GM18505 (cell line): ENCODE measurements around the gene PRDM16.
"Not testable (repeated sequence)": the region's sequence is repeated elsewhere in the genome, so short reads cannot be mapped to it uniquely, and the experiment has no call there.

Experiments used
- ATAC-seq: cut with Tn5 transposase; IDR thresholded peaks from one replicate; pipeline ENCODE4 v1.9.1; 2021; ENCODE audit not compliant: unreplicated experiment
- POLR2A ChIP-seq: IDR thresholded peaks from 4 replicates; pipeline ENCODE4 v1.6.1; 2011; ENCODE audit warnings: borderline replicate concordance; ENCODE audit not compliant: insufficient read depth, insufficient read length; ENCODE audit errors: extremely low read depth

The PRDM16 gene

DNA sequence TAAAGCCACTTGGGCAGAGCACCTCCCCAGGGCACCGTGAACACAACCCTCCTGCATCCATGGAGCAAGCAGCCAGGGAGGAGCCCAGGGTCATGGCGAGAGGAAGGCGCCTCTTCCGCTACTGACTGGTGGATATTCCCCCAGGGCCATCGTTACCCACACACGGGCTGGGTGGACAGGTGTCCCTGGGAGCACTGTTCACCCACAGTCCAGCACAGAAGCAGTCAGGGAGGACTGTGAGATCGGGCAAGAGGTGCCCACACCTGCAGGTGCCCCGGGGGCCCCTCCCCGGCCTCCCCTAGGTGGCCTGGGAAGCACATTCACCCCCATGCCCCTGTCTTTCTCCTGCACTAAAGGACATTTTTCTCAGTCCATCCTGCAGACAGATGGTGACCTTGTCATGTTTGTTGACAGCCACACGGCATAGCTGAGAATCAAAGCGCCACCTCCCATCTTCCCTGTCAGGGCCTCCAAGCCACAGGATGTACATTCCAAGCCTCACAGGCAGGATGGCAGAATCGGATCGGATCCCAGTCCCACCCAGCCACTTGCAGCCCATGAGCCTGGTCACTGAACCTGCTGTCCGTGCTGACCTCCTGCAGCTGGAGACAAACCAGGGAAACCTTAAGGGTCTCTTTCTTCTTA lies 160.2 kb downstream of the PRDM16 start:
- no peak for TF ChIP-seq POLR2A
- no peak for ATAC-seq

DNA sequence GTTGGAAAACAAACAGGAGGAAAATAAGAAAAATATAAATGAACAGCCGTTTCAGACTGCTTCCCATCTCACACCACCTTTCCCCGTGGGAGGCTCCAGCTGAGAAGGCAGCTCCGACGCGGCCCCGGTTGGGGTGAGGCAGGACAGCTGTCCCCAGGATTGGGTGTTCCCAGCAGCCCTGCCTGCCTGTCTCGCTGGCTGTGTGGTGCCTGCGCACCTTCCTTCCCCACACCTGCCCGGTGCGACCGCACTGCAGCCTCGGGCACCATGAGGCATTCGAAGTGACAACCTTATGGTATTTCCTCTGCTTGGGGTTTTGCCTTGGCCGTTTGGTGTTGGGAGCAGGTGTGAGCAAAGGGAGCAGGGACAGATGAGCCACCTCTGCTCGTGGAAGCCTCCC lies 161.6 kb downstream of the PRDM16 start:
- no peak for TF ChIP-seq POLR2A
- no peak for ATAC-seq

DNA sequence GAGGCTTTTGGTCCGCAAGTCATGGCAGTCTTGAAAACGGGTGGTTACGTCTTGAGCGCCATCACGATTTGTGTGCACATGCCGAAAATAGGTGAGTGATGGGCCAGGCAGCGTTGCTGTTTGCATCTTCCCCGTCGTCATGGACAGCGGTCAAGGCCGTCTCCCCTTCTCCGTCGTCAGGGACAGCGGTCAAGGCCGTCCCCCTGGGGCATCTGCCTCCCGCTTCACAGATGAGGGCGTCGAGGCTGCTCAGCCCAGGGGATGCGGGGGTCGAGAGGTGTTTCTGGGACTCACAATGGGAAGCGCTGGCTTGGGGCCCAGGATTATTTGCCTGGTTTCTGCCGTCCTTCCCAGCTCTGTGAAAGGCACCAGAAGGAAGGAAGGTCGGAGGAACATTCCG lies 162.2 kb downstream of the PRDM16 start:
- no peak for TF ChIP-seq POLR2A
- ATAC-seq, result no peak

DNA sequence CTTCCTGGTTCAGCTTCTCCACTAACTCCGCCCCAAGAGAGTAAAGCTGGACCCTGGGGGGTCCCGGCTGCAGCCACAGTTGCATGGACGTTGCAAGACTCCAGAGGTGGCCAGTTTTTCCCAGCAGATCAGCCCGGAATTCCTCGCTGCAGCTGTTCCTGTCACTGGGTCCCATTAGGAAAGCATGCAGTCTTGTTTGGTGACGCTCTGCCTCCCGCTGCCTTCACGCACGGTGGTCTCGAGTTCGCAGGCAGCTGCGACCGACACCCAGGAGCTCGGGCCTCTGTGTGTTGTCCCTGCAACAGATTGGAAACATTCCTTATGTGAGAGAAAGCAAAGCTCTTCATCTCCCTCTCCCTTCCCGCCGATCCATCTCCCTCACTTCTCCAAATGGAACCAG lies 162.8 kb downstream of the PRDM16 start:
- TF ChIP-seq POLR2A, result no peak
- no peak for ATAC-seq

DNA sequence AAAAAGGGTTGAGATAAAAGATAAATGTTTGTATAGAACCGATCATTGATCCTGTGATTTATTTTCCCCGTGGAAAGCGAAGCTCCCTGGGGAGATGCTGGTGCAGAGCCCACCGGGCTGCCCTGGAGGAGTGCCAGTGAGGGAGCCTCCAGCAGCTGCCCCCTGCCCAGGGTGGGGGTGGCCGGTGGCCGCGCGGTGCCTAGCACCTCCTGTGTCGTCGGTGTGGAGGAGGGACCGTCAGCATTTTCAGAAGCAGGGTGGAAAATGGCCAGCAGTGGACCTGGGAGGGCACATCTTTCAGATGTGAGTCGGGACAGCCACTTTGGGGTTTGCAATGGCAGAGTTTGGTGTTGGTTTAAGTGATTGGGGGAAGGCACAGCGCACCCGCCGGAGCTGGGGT lies 164.0 kb downstream of the PRDM16 start:
- ATAC-seq, result no peak
- no peak for TF ChIP-seq POLR2A

DNA sequence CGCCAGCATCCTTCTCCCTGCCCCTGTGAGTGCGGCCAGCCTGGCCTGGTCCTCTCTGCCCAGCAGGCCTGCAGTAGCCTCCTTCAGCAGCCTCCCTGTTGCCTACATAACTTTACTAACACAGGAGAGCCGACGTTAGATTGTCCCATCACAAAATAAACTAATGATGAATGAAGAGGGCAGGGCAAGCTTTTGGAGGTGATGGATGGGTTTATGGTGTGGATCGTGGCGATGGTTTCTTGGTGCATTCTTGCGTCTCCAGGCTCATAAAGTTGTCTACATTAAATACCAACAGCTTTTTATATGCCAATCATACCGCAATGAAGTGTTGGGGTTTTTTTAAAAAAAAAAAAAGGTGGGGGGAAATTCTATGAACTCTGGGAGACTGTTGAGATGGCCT lies 164.5 kb downstream of the PRDM16 start:
- no peak for TF ChIP-seq POLR2A
- no peak for ATAC-seq

DNA sequence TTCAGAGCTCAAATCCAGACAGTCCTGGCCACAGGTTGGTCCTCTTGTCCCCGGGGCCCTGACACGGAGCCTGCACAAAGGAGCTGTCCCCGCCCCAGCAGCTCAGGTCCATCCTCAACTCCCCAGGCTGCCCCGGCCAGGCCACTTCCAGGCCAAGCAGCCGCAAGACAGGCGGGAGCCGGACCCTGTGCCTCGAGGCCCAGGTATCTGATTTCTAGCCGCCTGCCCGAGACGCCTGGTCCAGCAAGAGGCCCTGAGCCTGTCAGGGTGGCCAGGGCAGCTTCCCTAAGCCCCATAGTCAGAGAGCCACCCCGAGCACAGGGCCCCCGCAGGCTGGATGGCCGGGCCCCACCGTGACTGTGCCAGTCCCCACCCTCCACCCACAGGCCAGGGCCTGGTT lies 165.3 kb downstream of the PRDM16 start:
- no peak for ATAC-seq
- no peak for TF ChIP-seq POLR2A

DNA sequence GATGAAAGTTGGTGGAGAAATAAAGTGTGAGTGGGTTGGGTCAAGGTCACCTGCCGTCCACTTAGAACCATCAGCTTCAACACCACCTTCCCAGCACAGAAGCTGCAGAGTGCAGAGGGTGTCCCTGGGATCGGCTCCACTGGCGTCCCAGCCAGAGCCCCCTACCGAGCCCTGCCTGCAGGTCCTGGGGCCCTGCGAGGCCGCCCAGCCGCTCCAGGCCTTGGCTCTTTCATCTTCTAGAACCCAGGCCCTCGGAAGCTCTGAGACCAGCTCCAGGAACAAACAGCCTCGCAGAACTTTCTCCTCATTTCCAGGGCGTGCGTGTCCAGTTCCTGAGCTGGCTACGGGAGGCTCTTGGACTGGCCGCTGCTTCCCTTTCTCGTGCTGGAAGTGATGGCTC lies 166.0 kb downstream of the PRDM16 start:
- ATAC-seq, result no peak
- no peak for TF ChIP-seq POLR2A

DNA sequence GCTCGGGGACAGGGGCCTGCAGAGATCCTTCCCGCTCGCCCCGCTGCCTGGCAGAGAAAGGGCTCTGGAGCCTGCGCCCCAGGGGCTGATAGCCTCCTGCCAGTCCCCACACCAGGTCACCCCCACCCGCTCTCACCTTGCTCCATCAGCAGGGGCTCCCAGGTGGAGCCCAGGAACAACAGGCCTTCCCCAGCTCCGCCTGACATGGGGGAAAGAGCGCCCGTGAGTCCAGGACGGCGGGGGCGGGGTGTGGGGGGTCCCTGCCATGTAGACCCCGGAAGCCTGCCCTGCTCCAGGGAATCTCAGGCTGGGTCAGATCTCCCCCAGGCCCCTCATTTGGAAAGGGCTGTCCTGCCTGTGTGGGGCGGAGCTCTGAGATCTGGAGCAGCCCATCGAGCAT lies 166.5 kb downstream of the PRDM16 start:
- no peak for TF ChIP-seq POLR2A
- ATAC-seq, result no peak

DNA sequence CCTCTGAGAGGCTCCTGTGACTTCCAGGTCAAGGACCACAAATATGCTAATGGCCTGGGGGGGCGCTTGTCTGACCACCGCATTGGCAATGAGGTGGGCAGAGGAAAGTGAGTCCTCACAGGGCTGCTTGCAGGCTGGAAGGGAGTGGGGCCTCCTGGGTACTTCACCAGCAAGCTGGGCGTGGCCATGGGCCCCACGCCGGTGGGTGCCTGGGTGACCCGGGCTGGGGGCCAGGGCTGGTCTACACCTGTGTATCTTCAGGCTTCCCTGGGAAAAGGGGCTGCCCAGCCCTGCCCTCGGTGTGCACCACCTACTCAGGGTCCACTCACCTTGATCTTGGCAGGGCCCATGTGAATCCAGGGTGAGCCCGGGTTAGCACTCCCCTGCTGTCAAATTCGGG lies 167.4 kb downstream of the PRDM16 start:
- no peak for TF ChIP-seq POLR2A
- ATAC-seq, result no peak

DNA sequence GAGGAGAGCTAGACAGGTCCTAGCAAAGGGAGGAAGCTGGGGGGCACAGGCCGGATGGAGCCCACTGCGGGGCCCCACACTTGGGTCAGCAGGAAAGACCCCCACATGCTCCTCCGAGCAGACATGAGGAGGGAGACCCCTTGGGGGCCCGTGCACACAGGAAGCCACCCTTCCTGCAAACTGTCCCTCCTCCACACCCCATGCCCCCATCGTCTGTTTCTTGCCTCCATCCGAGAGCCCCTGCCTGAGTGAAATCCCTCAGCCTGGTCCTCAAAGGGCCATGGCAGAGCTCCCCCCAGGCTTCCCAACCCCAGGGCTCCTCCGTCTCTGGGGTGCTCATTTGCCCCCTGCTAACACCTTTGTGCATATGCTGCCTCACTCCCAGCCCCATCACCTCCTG lies 168.0 kb downstream of the PRDM16 start:
- ATAC-seq, result no peak
- TF ChIP-seq POLR2A, result no peak

DNA sequence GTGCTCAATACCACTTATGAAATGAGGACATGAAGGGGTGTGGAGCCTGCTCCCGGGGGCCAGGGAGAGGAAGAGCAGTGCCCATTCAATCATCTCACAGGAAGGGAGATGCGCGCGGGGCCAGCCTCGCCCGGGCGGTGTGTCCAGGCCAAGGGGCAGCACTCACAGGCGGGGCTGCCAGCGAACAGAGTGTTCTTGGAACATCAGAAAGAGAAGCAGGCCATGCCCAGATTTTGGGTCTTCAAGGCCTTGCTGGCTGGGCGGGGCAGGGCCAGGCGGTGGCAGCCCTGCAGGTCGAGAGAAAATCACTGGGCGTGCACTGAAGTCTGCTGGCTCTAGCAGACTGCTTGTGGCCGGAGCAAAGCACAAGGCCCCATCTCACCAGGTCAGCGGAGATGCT lies 168.6 kb downstream of the PRDM16 start:
- no peak for TF ChIP-seq POLR2A
- no peak for ATAC-seq

DNA sequence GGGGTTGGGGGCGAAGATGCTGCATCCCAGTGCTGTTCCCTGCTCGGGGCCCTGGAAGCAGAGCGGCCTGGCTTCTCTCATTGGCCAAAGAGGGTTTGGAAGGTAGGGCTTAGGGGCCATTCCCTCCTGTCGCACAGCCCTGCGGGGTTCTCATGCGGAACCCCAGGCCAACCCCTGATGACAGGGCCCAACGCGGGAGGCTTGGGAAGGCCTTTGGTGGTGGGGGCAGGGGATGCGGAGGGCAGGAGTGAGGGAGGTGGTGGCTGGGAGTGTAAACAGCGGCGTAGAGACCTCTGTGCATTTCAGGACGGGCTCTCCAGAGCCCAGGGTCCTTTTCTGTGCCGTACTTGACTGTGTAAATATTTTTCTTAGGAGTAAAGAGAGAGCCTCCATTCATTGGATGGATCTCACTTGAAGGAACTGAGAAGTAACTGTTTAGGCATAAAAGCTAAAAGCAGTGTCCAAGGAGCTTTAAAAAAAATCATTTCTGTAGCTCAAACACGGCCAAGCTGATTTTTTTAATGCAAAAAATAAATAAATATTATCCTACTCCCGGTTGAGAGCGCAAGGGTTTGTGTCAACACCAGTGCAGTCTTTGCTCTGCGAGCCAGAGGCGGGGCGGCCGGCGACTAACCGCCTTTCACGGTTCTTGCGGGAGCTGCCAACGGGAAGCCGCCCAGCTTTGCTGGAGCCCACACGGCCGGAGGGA lies 169.1 kb downstream of the PRDM16 start:
- no peak for TF ChIP-seq POLR2A
- no peak for ATAC-seq

DNA sequence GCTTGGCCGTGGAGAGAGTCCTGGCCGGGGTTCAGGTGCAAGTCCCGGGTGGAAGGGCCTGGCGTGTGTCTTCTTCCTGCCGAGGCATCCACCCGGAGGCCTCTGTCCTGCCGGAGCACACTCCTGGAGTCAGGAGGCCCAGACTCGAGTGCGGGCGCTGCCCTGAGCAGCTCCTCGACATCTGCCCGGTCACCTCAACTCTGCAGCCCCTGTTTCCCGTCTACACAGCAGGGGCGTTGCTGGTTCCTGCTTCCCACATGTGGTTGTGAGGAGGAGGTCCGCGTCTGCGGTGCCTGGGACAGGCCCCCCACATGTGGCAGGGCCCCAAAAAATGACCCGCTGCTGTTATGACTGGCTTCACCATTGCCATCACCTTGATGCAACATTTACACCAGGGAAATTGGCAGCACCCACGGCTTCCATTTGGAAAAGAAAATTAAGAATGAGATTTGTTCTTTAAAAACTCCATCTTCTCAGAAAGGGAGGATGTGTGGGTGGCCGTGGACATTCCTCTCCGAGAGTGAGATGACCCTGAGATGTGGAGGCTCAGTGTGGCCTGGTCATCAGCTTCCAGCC lies 169.8 kb downstream of the PRDM16 start:
- ATAC-seq, result no peak
- no peak for TF ChIP-seq POLR2A

DNA sequence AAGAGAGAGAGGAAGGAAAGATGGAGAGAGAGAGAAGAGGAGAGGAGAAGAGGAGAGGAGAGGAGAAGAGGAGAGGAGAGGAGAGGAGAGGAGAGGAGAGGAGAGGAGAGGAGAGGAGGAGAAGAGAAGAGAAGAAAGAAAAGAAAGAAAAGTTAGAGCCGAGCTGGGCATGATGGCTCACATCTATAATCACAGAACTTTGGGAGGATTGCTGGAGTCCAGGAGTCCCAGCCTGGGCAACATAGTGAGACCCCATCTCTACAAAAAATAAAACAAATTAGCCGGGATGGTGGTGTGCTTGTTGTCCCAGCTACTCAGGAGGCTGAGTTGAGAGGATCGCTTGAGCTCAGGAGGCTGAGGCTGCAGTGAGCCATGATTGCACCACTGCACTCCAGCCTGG lies 171.0 kb downstream of the PRDM16 start:
- ATAC-seq, result not testable (repeated sequence)
